Caco-2 (cell line): Measurements from ENCODE around the gene FRMD3. TPM values are rescaled to one million over a fixed set of nuclear protein-coding genes. Genes with fewer than 3 reads are reported as not detected.
A peak's percentile ranks its signal among the peaks of the same experiment; 100 is the strongest.

Experiments used
- BruUV-seq: library from RNA; stranded (reverse); fragments of 400-500 nt; replicated peaks from 2 replicates; lab custom pipeline; 2021; lab: Mats Ljungman, UMichigan
- CTCF ChIA-PET: fragments of 300-600 bp; sonication (Branson Sonifier 250); formaldehyde crosslinking; loops from one replicate; lab custom pipeline; 2022; ENCODE audit warnings: antibody characterized with exemption; lab: Charles Lee
- POLR2A ChIA-PET: fragments of 300-600 bp; sonication (Branson Sonifier 250); formaldehyde crosslinking; loops from one replicate; lab custom pipeline; 2022; ENCODE audit warnings: antibody characterized with exemption; lab: Charles Lee
- DNase-seq, 2 experiments: peaks; one replicate each; pipeline versions ENCODE4 v3.0.0 to v3.0.0-alpha.2; 2020 to 2022
- H3K27me3 ChIP-seq: replicated peaks from 2 replicates; pipeline ENCODE4 v1.6.0; 2011; ENCODE audit warnings: low read length; ENCODE audit not compliant: control insufficient read depth, insufficient read depth
- H3K36me3 ChIP-seq: 2 replicates; pipeline ENCODE4 v1.5.1; 2011; ENCODE audit warnings: low read length; ENCODE audit not compliant: control insufficient read depth, insufficient read depth
- H3K4me1 ChIP-seq: fragments of 250-450 bp; sonication (Bioruptor Pico); 2 replicates; pipeline ENCODE4 v1.5.1; 2020; ENCODE audit warnings: mild to moderate bottlenecking
- H3K4me3 ChIP-seq: 2 replicates; pipeline ENCODE4 v1.5.1; 2011; ENCODE audit warnings: low read depth, mild to moderate bottlenecking, control low read depth, low read length
- H3K9me3 ChIP-seq: fragments of 250-450 bp; sonication (Bioruptor Pico); 2 replicates; pipeline ENCODE4 v1.5.1; 2020; ENCODE audit warnings: mild to moderate bottlenecking, moderate library complexity
- H3K27ac Mint-ChIP-seq: one replicate; pipeline ENCODE4 v1.8.0; 2022; ENCODE audit warnings: mixed read lengths; ENCODE audit not compliant: unreplicated experiment
- H3K27me3 Mint-ChIP-seq: one replicate; pipeline ENCODE4 v1.8.0; 2022; ENCODE audit warnings: mixed read lengths; ENCODE audit not compliant: insufficient read depth, unreplicated experiment
- H3K36me3 Mint-ChIP-seq: one replicate; pipeline ENCODE4 v1.8.0; 2022; ENCODE audit warnings: mild to moderate bottlenecking, mixed read lengths; ENCODE audit not compliant: insufficient read depth, unreplicated experiment
- H3K4me1 Mint-ChIP-seq: one replicate; pipeline ENCODE4 v1.8.0; 2022; ENCODE audit warnings: low read depth, mixed read lengths; ENCODE audit not compliant: unreplicated experiment
- H3K4me3 Mint-ChIP-seq: one replicate; pipeline ENCODE4 v1.8.0; 2022; ENCODE audit warnings: mild to moderate bottlenecking, moderate library complexity, mixed read lengths; ENCODE audit not compliant: unreplicated experiment
- H3K9me3 Mint-ChIP-seq: one replicate; pipeline ENCODE4 v1.8.0; 2022; ENCODE audit warnings: mixed read lengths; ENCODE audit not compliant: unreplicated experiment
- intact Hi-C: fragments of 100-400 bp; cut with micrococcal nuclease; formaldehyde crosslinking; loops from one replicate; pipeline ENCODE4 v1.10.0; 2022; ENCODE audit not compliant: unreplicated experiment
- total RNA-seq: library from RNA; stranded (reverse); gene quantifications from 2 replicates; pipeline ENCODE4 v1.2.3, GENCODE V29; 2022
- TF ChIP-seq, protein P1 (sequence below), 2 experiments: fragments of 200-600 bp in 1 of 2; IDR thresholded peaks; 1 replicate in 1 of 2; 2 replicates in 1 of 2; pipeline versions ENCODE4 v1.5.1 to v1.8.0; 2011 to 2022; ENCODE audit warnings: antibody characterized with exemption in 1 of 2, control low read depth in 1 of 2, inconsistent platforms in 1 of 2, low read depth in 1 of 2, low read length in 1 of 2, mild to moderate bottlenecking in 1 of 2, moderate library complexity in 1 of 2; ENCODE audit not compliant: insufficient read depth in 1 of 2, severe bottlenecking in 1 of 2, unreplicated experiment in 1 of 2

The FRMD3 gene
- total RNA-seq, 1 experiment from 2014 or later, result not detected

DNA sequence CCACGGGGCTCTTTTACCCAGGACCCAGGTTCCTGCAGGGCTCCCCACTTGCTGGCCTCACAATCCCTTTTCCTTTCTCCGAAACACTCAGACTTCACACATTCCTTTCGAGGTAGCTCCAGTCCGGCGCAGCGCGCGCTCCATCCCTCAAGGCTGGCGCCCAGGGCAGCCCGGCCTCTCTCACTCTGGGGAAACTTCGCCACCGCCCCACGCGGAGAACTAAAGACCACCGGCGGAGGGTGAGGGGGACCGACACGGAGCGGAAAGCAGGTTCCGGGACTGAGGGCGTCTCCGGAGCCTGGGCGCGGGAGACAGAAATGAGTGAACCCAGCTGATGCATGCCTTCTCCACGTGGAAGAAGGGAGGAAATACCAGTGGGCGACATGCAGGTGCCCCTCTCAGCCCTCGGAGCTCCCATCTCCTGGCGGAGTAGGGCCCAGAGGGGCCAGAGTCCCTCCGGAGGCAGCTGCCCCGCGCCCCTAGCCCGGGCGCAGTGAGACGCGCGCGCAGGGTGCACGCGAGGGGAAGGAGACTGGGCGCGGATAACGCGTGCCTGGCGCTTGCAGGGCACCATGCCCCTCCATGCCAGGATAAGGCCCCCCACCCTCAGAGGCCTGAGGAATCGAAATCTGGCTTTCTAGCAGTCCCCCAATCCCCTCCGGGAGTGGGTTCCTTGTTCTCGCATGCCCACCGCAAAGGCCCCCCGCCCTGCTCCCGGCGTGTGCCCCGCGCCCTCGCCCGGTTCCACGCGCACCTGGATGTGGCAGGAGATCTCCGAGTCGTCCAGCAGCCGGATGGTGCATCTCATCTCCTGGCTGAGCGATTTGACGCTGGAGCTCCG is 650 bp downstream of the FRMD3 start:
- intact Hi-C loops, result loop anchor here (1.0 kb wide), 1 partner anchor 203 kb away; no protein-coding TSS in a partner anchor
- CTCF ChIA-PET, result interaction anchor here (0.6 to 1.0 kb wide), 2 partner anchors 28 to 203 kb away, joined by 3 to 7 read pairs; no protein-coding TSS in a partner anchor
- no peaks in the 10 kb centered on the region for H3K36me3 Mint-ChIP-seq
- no peaks in the 10 kb centered on the region for H3K36me3 ChIP-seq
- H3K9me3 Mint-ChIP-seq, result no peaks in the 10 kb centered on the region
- peaks cover 10% of the 10 kb centered on the region for H3K27me3 Mint-ChIP-seq
- POLR2A ChIA-PET, result no interaction called here
- BruUV-seq, result no TSS peak
- H3K4me1 Mint-ChIP-seq, result no peaks in the 10 kb centered on the region
- H3K9me3 ChIP-seq, result no peaks in the 10 kb centered on the region
- DNase-seq, result no peak
- TF ChIP-seq, protein P1, sequence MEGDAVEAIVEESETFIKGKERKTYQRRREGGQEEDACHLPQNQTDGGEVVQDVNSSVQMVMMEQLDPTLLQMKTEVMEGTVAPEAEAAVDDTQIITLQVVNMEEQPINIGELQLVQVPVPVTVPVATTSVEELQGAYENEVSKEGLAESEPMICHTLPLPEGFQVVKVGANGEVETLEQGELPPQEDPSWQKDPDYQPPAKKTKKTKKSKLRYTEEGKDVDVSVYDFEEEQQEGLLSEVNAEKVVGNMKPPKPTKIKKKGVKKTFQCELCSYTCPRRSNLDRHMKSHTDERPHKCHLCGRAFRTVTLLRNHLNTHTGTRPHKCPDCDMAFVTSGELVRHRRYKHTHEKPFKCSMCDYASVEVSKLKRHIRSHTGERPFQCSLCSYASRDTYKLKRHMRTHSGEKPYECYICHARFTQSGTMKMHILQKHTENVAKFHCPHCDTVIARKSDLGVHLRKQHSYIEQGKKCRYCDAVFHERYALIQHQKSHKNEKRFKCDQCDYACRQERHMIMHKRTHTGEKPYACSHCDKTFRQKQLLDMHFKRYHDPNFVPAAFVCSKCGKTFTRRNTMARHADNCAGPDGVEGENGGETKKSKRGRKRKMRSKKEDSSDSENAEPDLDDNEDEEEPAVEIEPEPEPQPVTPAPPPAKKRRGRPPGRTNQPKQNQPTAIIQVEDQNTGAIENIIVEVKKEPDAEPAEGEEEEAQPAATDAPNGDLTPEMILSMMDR (IDR thresholded peaks at IDR 0.05; ENCODE audit: insufficient read depth in 1 of 2, low read depth in 1 of 2, low read length in 1 of 2, severe bottlenecking in 1 of 2, unreplicated experiment in 1 of 2), result no peak
- H3K4me3 Mint-ChIP-seq, result peak overlapping the region; percentile 60
- no peaks in the 10 kb centered on the region for H3K27me3 ChIP-seq
- H3K27ac Mint-ChIP-seq, result no peak overlapping the region
- no peaks in the 10 kb centered on the region for H3K4me1 ChIP-seq
- H3K4me3 ChIP-seq, result peak overlapping the region; percentile 42

DNA sequence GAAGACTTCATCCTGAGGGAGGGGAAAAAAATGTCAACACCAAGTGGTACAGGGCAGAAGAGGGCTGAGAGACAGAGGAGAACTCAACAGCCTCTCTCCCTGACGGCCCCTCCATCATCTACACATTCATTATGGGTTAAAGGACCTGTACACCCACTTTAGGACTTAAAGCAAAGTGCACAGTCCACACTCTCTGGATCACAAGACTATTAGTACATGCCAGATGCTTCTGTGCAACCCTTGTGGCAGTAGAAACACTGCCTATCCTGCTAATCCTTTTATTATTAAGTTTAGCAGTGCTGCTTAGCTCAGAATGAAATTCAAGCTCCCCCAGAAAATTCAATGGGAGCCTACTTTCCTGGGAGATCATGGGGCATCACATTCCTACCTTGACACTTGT is 1.9 kb downstream of the FRMD3 start:
- H3K27me3 ChIP-seq, result no peaks in the 10 kb centered on the region
- Mint-ChIP-seq H3K36me3 (no peaks in the 10 kb centered on the region), H3K27ac (no peak overlapping the region), H3K4me3 (no peak overlapping the region), H3K9me3 (no peaks in the 10 kb centered on the region), H3K27me3 (peaks cover 10% of the 10 kb centered on the region), H3K4me1 (no peaks in the 10 kb centered on the region)
- no TSS peak for BruUV-seq
- no peaks in the 10 kb centered on the region for H3K9me3 ChIP-seq
- no peaks in the 10 kb centered on the region for H3K4me1 ChIP-seq
- H3K4me3 ChIP-seq, result no peak overlapping the region
- intact Hi-C loops, result no loop called here
- TF ChIP-seq, protein P1 (IDR thresholded peaks at IDR 0.05; ENCODE audit: insufficient read depth in 1 of 2, low read depth in 1 of 2, low read length in 1 of 2, severe bottlenecking in 1 of 2, unreplicated experiment in 1 of 2), result no peak
- ChIA-PET CTCF (no interaction called here), POLR2A (no interaction called here)
- H3K36me3 ChIP-seq, result no peaks in the 10 kb centered on the region
- DNase-seq, result no peak

DNA sequence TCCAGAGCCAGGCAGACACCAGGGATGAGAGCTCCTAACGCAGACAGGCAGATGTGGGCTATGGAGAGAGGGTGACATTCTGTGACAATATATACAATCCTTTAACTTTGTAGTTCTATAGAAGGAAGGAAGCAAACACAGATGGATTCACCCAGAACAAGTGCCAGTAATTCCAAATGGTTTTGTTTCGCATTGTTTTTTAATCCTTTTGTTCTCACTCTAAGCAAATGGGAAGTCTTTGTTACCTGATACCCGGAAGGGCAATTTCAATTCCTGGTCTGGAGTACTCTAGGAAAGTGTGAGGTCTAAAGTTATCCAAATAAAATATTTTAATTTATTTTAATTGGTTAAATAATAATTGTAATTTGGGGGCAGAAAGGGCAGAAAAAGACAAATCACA is 2.5 kb downstream of the FRMD3 start:
- intact Hi-C loops, result no loop called here
- Histone ChIP-seq H3K27me3 (no peaks in the 10 kb centered on the region), H3K9me3 (no peaks in the 10 kb centered on the region), H3K36me3 (no peaks in the 10 kb centered on the region), H3K4me3 (no peak overlapping the region), H3K4me1 (no peaks in the 10 kb centered on the region)
- Mint-ChIP-seq H3K36me3 (no peaks in the 10 kb centered on the region), H3K9me3 (no peaks in the 10 kb centered on the region), H3K4me3 (no peak overlapping the region), H3K27ac (no peak overlapping the region), H3K4me1 (no peaks in the 10 kb centered on the region), H3K27me3 (peaks cover 8% of the 10 kb centered on the region)
- no TSS peak for BruUV-seq
- CTCF ChIA-PET, result no interaction called here
- POLR2A ChIA-PET, result no interaction called here
- TF ChIP-seq, protein P1 (IDR thresholded peaks at IDR 0.05; ENCODE audit: insufficient read depth in 1 of 2, low read depth in 1 of 2, low read length in 1 of 2, severe bottlenecking in 1 of 2, unreplicated experiment in 1 of 2), result no peak
- DNase-seq, result no peak
